ENCODE results near the gene FZD4. TPM values are rescaled to one million over a fixed set of nuclear protein-coding genes. Genes with fewer than 3 reads are reported as not detected.

FZD4 gene
- total RNA-seq, 8 experiments from 2014 or later, result 1.1 to 8.8 (median 2.6) TPM

GRCh38 chr11:86912238-86912637 lies 43.0 kb downstream of the FZD4 start:
- in situ Hi-C loops (cut with MboI; ENCODE audit: low pct_unique_long_range_greater_than_20kb in 2 of 9, low sequenced_read_pairs in 9 of 9, unreplicated experiment in 9 of 9), result no loop called here
- Histone ChIP-seq H3K27ac (no peak overlapping the region), H3K4me1 (replicated peaks in 1 of 2) (peaks cover under 1 to 6% of the 10 kb centered on the region in 2 donors), H3K4me3 (no peak overlapping the region)
- no peak for ATAC-seq (replicated peaks in 6 of 8)
- 0 to 7% (median 0%) methylated on average over 1 of the region's 1 CpG; no CpG with 5 or more reads in 1 of the 10 experiments for WGBS, 10 experiments

GRCh38 chr11:86910592-86910991 lies 44.6 kb downstream of the FZD4 start:
- no peak overlapping the region for H3K4me3 ChIP-seq
- in situ Hi-C loops (cut with MboI; ENCODE audit: low pct_unique_long_range_greater_than_20kb in 2 of 9, low sequenced_read_pairs in 9 of 9, unreplicated experiment in 9 of 9), result no loop called here
- no peaks in the 10 kb centered on the region for H3K4me1 ChIP-seq (replicated peaks in 1 of 2)
- no peak overlapping the region for H3K27ac ChIP-seq
- 0 to 100% (median 79%) methylated on average over 1 to 3 of the region's 3 CpGs for WGBS, 10 experiments
- no peak for ATAC-seq (replicated peaks in 6 of 8)

GRCh38 chr11:86906198-86906597 lies 49.0 kb downstream of the FZD4 start:
- in situ Hi-C loops (cut with MboI; ENCODE audit: low pct_unique_long_range_greater_than_20kb in 2 of 9, low sequenced_read_pairs in 9 of 9, unreplicated experiment in 9 of 9), result no loop called here
- no peak for ATAC-seq (replicated peaks in 6 of 8)
- H3K4me3 ChIP-seq, result no peak overlapping the region
- no peak overlapping the region for H3K27ac ChIP-seq
- no peaks in the 10 kb centered on the region for H3K4me1 ChIP-seq (replicated peaks in 1 of 2)
- 60 to 100% (median 100%) methylated on average over 2 of the region's 24 CpGs; no CpG with 5 or more reads in 7 of the 10 experiments for WGBS, 10 experiments

GRCh38 chr11:86905252-86905651 lies 49.9 kb downstream of the FZD4 start:
- in situ Hi-C loops (cut with MboI; ENCODE audit: low pct_unique_long_range_greater_than_20kb in 2 of 9, low sequenced_read_pairs in 9 of 9, unreplicated experiment in 9 of 9), result no loop called here
- no peaks in the 10 kb centered on the region for H3K4me1 ChIP-seq (replicated peaks in 1 of 2)
- H3K4me3 ChIP-seq, result no peak overlapping the region
- no peak overlapping the region for H3K27ac ChIP-seq
- WGBS, 10 experiments, result 90 to 100% (median 100%) methylated on average over 1 to 3 of the region's 3 CpGs; no CpG with 5 or more reads in 2 of the 10 experiments
- ATAC-seq (replicated peaks in 6 of 8), result no peak

GRCh38 chr11:86904001-86904400 lies 51.2 kb downstream of the FZD4 start:
- ATAC-seq (replicated peaks in 6 of 8), result no peak
- in situ Hi-C loops (cut with MboI; ENCODE audit: low pct_unique_long_range_greater_than_20kb in 2 of 9, low sequenced_read_pairs in 9 of 9, unreplicated experiment in 9 of 9), result no loop called here
- WGBS, 10 experiments, result 60 to 92% (median 85%) methylated on average over 1 to 2 of the region's 2 CpGs; no CpG with 5 or more reads in 6 of the 10 experiments
- Histone ChIP-seq H3K4me1 (replicated peaks in 1 of 2) (no peaks in the 10 kb centered on the region), H3K4me3 (no peak overlapping the region), H3K27ac (no peak overlapping the region)

GRCh38 chr11:86902345-86902744 lies 52.9 kb downstream of the FZD4 start:
- 20 to 100% (median 75%) methylated on average over 1 of the region's 1 CpG; no CpG with 5 or more reads in 4 of the 10 experiments for WGBS, 10 experiments
- no peaks in the 10 kb centered on the region for H3K4me1 ChIP-seq (replicated peaks in 1 of 2)
- no peak for ATAC-seq (replicated peaks in 6 of 8)
- in situ Hi-C loops (cut with MboI; ENCODE audit: low pct_unique_long_range_greater_than_20kb in 2 of 9, low sequenced_read_pairs in 9 of 9, unreplicated experiment in 9 of 9), result no loop called here
- H3K27ac ChIP-seq, result no peak overlapping the region
- H3K4me3 ChIP-seq, result no peak overlapping the region

GRCh38 chr11:86901599-86901998 lies 53.6 kb downstream of the FZD4 start:
- no peak overlapping the region for H3K27ac ChIP-seq
- in situ Hi-C loops (cut with MboI; ENCODE audit: low pct_unique_long_range_greater_than_20kb in 2 of 9, low sequenced_read_pairs in 9 of 9, unreplicated experiment in 9 of 9), result no loop called here
- no peak overlapping the region for H3K4me3 ChIP-seq
- no peak for ATAC-seq (replicated peaks in 6 of 8)
- 57 to 100% (median 96%) methylated on average over 1 to 3 of the region's 3 CpGs; no CpG with 5 or more reads in 2 of the 10 experiments for WGBS, 10 experiments
- H3K4me1 ChIP-seq (replicated peaks in 1 of 2), result no peaks in the 10 kb centered on the region

- in situ Hi-C loops (cut with MboI; ENCODE audit: low pct_unique_long_range_greater_than_20kb in 2 of 9, low sequenced_read_pairs in 9 of 9, unreplicated experiment in 9 of 9), result no loop called here
- no peaks in the 10 kb centered on the region for H3K4me1 ChIP-seq (replicated peaks in 1 of 2)
- ATAC-seq (replicated peaks in 6 of 8), result peak in 3 of 8 experiments; percentile 66 to 92 (median 72)
- WGBS, 10 experiments, result 0 to 93% (median 54%) methylated on average over 1 to 3 of the region's 3 CpGs; no CpG with 5 or more reads in 2 of the 10 experiments
- no peak overlapping the region for H3K27ac ChIP-seq
- no peak overlapping the region for H3K4me3 ChIP-seq
These were observed 55.0 kb downstream of the FZD4 start for GRCh38 chr11:86900162-86900561.

GRCh38 chr11:86898689-86899088 lies 56.5 kb downstream of the FZD4 start:
- in situ Hi-C loops (cut with MboI; ENCODE audit: low pct_unique_long_range_greater_than_20kb in 2 of 9, low sequenced_read_pairs in 9 of 9, unreplicated experiment in 9 of 9), result no loop called here
- H3K4me1 ChIP-seq (replicated peaks in 1 of 2), result no peaks in the 10 kb centered on the region
- H3K4me3 ChIP-seq, result no peak overlapping the region
- no peak overlapping the region for H3K27ac ChIP-seq
- WGBS, 10 experiments, result 80 to 100% methylated on average over 1 of the region's 1 CpG; no CpG with 5 or more reads in 8 of the 10 experiments
- peak in 1 of 8 experiments; percentile 58 for ATAC-seq (replicated peaks in 6 of 8)

GRCh38 chr11:86896441-86896841 lies 58.8 kb downstream of the FZD4 start:
- Histone ChIP-seq H3K4me3 (no peak overlapping the region), H3K27ac (no peak overlapping the region), H3K4me1 (replicated peaks in 1 of 2) (no peaks in the 10 kb centered on the region)
- 0 to 100% (median 70%) methylated on average over 1 to 5 of the region's 5 CpGs for WGBS, 10 experiments
- in situ Hi-C loops (cut with MboI; ENCODE audit: low pct_unique_long_range_greater_than_20kb in 2 of 9, low sequenced_read_pairs in 9 of 9, unreplicated experiment in 9 of 9), result no loop called here
- peak in 2 of 8 experiments; percentile 31 to 70 for ATAC-seq (replicated peaks in 6 of 8)

Other genes with a start within 250 kb of the FZD4 start
- 100 to 1,000 TPM in 1 of 8 experiments, 10 to 100 TPM in 3, 1 to 10 TPM in 4; 4.2 to 102 (median 12.3) TPM for gene PRSS23, start 154.9 kb downstream of the FZD4 start, total RNA-seq
- gene TMEM135, start 82.5 kb upstream of the FZD4 start, total RNA-seq, result 10 to 100 TPM; 12.5 to 38.9 (median 21.8) TPM

Data from motor neuron (in vitro differentiated cells).